ENCODE results near the gene NENF.

NENF gene

DNA sequence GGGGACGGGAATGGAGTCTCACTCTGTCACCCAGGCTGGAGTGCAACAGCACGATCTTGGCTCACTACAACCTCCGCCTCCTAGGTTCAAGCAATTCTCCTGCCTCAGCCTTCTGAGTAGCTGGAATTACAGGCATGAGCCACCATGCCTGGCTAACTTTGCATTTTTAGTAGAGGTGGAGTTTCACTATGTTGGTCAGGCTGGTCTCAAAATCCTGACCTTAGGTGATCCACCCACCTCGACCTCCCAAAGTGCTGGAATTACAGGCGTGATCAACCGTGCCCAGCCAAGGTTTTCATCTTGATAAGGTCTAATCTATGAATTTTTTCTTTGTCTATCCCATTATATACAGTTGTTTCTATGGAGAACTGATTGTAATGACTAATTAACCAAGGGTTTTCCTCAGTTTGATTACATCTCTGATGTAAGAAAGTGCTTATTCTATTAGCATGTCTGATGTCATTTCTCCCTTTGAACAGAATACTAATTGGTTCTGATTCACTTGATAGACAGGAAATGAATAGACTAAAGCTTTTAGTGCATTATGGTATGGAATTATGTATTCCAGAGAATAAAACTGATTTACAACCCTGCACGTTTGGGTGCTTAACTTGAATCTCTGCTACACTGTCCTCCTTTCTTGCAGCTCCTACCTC, 29.9 kb upstream of the NENF start:
- H3K36me3 ChIP-seq (ENCODE audit: insufficient read depth): no peaks in the 10 kb centered on the region; the same call in 1 of the 2 replicates
- TF ChIP-seq, protein P1, sequence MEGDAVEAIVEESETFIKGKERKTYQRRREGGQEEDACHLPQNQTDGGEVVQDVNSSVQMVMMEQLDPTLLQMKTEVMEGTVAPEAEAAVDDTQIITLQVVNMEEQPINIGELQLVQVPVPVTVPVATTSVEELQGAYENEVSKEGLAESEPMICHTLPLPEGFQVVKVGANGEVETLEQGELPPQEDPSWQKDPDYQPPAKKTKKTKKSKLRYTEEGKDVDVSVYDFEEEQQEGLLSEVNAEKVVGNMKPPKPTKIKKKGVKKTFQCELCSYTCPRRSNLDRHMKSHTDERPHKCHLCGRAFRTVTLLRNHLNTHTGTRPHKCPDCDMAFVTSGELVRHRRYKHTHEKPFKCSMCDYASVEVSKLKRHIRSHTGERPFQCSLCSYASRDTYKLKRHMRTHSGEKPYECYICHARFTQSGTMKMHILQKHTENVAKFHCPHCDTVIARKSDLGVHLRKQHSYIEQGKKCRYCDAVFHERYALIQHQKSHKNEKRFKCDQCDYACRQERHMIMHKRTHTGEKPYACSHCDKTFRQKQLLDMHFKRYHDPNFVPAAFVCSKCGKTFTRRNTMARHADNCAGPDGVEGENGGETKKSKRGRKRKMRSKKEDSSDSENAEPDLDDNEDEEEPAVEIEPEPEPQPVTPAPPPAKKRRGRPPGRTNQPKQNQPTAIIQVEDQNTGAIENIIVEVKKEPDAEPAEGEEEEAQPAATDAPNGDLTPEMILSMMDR (conservative IDR thresholded peaks at IDR 0.05; ENCODE audit: low read depth, low read length): no peak
- H3K27me3 ChIP-seq (ENCODE audit: insufficient read depth, low read depth): no peaks in the 10 kb centered on the region
- no peak overlapping the region for H3K9ac ChIP-seq
- no peak overlapping the region for H3K4me2 ChIP-seq
- H3K79me2 ChIP-seq (ENCODE audit: insufficient read depth, low read depth): no peaks in the 10 kb centered on the region
- no peak overlapping the region for H2AFZ ChIP-seq (ENCODE audit: low read depth)
- no peaks in the 10 kb centered on the region for H3K4me1 ChIP-seq (ENCODE audit: low read depth, poor library complexity, severe bottlenecking)
- no peaks in the 10 kb centered on the region for H4K20me1 ChIP-seq (ENCODE audit: insufficient read depth)
- no peak overlapping the region for H3K27ac ChIP-seq
- no peak overlapping the region for H3K4me3 ChIP-seq (IDR thresholded peaks at IDR 0.05; ENCODE audit: insufficient read depth, low read depth, low read length)

DNA sequence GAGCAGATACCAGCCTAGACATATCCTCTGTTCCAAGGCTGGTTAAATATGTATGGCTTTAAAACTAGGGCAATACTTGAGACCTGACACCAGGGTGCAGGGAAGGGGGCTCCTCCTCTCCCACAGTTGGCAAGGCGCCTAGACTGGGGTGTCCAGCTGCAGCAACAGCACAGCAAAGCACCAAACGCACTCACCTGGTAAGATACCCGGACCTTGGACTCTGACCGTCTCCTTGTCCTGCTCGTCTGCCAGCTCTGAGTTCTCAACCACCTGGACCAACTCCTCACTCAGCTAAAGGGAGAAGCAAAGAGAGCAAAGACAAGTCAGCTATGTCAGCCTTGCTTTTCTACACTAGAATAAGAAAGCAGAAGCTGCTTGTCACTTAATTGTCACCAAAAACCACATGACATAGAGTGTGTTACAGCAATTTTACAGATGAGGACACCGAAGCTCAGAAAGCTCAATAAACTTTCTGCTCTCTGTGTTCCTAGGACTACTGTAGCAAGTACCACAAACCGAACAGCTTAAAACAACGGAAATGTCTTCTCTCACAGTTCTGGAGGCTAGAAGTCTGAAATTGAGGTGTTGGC, 22.4 kb upstream of the NENF start:
- Histone ChIP-seq H3K27me3 (ENCODE audit: insufficient read depth, low read depth) (no peaks in the 10 kb centered on the region), H2AFZ (ENCODE audit: low read depth) (no peak overlapping the region), H3K36me3 (ENCODE audit: insufficient read depth) (peaks cover 7% of the 10 kb centered on the region; the same call in 1 of the 2 replicates), H3K79me2 (ENCODE audit: insufficient read depth, low read depth) (no peaks in the 10 kb centered on the region; the same call in 1 of the 2 replicates), H3K4me3 (IDR thresholded peaks at IDR 0.05; ENCODE audit: insufficient read depth, low read depth, low read length) (no peak overlapping the region), H3K9ac (no peak overlapping the region), H3K27ac (no peak overlapping the region), H3K4me1 (ENCODE audit: low read depth, poor library complexity, severe bottlenecking) (peaks cover 9% of the 10 kb centered on the region), H3K4me2 (no peak overlapping the region), H4K20me1 (ENCODE audit: insufficient read depth) (no peaks in the 10 kb centered on the region)
- TF ChIP-seq, protein P1 (conservative IDR thresholded peaks at IDR 0.05; ENCODE audit: low read depth, low read length): no peak

DNA sequence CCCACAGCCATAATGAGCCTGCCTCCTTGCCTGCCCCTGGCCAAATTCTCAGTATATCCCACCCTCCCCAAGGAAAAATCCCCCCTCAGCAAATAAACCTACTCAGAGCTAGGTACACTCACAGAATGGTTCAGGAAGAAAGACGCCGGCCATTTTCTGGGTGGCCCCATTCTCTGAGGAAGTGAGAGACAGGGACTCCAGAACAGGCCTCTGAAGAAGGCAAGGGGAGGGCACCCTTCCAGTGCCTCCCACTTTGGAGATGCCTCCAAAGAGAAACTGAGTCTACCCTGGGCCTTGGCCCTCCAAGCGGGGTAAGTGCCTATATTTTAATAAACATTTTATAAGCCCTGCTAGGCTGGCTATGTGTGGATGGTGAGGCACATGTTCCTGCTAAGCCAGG, 20.3 kb upstream of the NENF start:
- Histone ChIP-seq H3K36me3 (ENCODE audit: insufficient read depth) (0 out of 2 replicates have a peak, but pooled peaks cover 7% of the 10 kb centered on the region), H3K4me1 (ENCODE audit: low read depth, poor library complexity, severe bottlenecking) (peaks cover 10% of the 10 kb centered on the region), H3K4me2 (no peak overlapping the region)

DNA sequence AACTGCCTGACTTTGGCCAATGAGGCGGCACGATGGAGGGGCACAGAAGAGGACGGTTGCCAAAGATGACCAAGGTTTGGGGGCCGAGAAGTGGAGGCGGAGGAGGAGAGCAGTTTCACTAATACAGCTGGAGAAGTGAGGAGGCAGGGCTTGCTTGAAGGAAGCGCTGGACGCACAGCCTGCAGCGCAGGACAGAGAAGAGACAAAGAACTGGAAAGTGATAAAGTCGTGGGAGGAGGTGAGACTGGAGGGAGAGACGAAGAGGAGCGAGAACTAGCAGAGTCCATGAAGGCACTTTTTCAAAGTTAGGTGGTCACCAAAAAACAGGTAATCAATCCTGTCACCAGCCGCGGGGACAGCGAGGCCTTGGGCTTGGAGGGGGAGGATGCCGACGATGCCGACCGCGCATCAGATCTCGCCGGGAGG, 18.8 kb upstream of the NENF start:
- Histone ChIP-seq H3K27ac (no peak overlapping the region), H3K4me2 (peak overlapping the region; percentile 53), H3K79me2 (ENCODE audit: insufficient read depth, low read depth) (no peaks in the 10 kb centered on the region; the same call in 1 of the 2 replicates), H3K27me3 (ENCODE audit: insufficient read depth, low read depth) (no peaks in the 10 kb centered on the region), H4K20me1 (ENCODE audit: insufficient read depth) (no peaks in the 10 kb centered on the region), H3K9ac (peak overlapping the region; percentile 49; the same call in 1 of the 2 replicates), H2AFZ (ENCODE audit: low read depth) (peak overlapping the region; percentile 94), H3K36me3 (ENCODE audit: insufficient read depth) (0 out of 2 replicates have a peak, but pooled peaks cover 7% of the 10 kb centered on the region), H3K4me3 (IDR thresholded peaks at IDR 0.05; ENCODE audit: insufficient read depth, low read depth, low read length) (peak overlapping the region; percentile 98), H3K4me1 (ENCODE audit: low read depth, poor library complexity, severe bottlenecking) (peaks cover 10% of the 10 kb centered on the region)
- TF ChIP-seq, protein P1 (conservative IDR thresholded peaks at IDR 0.05; ENCODE audit: low read depth, low read length): no peak

More for the DNA sequence above, 20.3 kb upstream of the NENF start:
- Histone ChIP-seq H4K20me1 (ENCODE audit: insufficient read depth) (no peaks in the 10 kb centered on the region), H2AFZ (ENCODE audit: low read depth) (no peak overlapping the region), H3K27ac (no peak overlapping the region), H3K79me2 (ENCODE audit: insufficient read depth, low read depth) (no peaks in the 10 kb centered on the region; the same call in 1 of the 2 replicates), H3K9ac (no peak overlapping the region), H3K4me3 (IDR thresholded peaks at IDR 0.05; ENCODE audit: insufficient read depth, low read depth, low read length) (no peak overlapping the region), H3K27me3 (ENCODE audit: insufficient read depth, low read depth) (no peaks in the 10 kb centered on the region)
- TF ChIP-seq, protein P1 (conservative IDR thresholded peaks at IDR 0.05; ENCODE audit: low read depth, low read length): no peak
